ENCODE results near the gene ABCG8.

The ABCG8 gene

DNA sequence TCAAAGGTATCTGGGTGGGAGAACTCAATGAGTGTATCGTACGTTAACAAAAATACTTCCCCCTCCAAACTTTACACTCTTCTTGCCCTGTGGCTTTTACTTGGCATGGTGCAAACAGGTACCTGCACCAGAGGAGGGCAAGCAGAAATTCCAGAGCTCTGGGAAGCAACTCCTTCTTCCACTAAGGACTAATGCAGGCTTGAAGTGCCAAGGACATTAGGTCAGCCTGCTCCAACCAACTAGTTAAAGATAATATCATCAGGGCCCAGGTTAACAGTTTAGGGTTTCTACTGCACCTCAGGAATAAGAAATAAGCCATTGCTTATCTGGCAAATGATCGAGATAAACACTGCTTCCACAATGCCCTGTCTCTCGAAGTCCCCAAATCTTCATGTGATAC, 86.7 kb downstream of the ABCG8 start:
- Histone ChIP-seq H3K36me3 (ENCODE audit: insufficient read depth, low read length) (peaks cover 91% of the 10 kb centered on the region), H2AFZ (ENCODE audit: low read depth, low read length) (no peak overlapping the region), H4K20me1 (ENCODE audit: insufficient read depth, low read length) (no peaks in the 10 kb centered on the region), H3K79me2 (ENCODE audit: insufficient read depth, low read length) (no peaks in the 10 kb centered on the region), H3K4me1 (ENCODE audit: insufficient read depth, low read length) (no peaks in the 10 kb centered on the region), H3K27me3 (ENCODE audit: insufficient read depth, low read length, poor library complexity) (no peaks in the 10 kb centered on the region), H3K4me2 (ENCODE audit: insufficient read depth, low read length) (no peak overlapping the region), H3K9ac (ENCODE audit: low read depth, low read length) (no peak overlapping the region), H3K27ac (ENCODE audit: low read length) (no peak overlapping the region), H3K9me3 (ENCODE audit: insufficient read depth, low read length, severe bottlenecking) (no peaks in the 10 kb centered on the region), H3K4me3 (ENCODE audit: low read depth in 1 of 2, low read length in 2 of 2) (no peak overlapping the region)
- ATAC-seq (ENCODE audit: insufficient read depth, low read depth), result no peak
- TF ChIP-seq EZH2 (IDR thresholded peaks at IDR 0.05; ENCODE audit: borderline replicate concordance, low read depth, low read length, severe bottlenecking) (no peak), CTCF (IDR thresholded peaks at IDR 0.05; ENCODE audit: borderline replicate concordance, extremely low read depth, low read length, poor library complexity, severe bottlenecking) (no peak)
- DNase-seq, result no peak

DNA sequence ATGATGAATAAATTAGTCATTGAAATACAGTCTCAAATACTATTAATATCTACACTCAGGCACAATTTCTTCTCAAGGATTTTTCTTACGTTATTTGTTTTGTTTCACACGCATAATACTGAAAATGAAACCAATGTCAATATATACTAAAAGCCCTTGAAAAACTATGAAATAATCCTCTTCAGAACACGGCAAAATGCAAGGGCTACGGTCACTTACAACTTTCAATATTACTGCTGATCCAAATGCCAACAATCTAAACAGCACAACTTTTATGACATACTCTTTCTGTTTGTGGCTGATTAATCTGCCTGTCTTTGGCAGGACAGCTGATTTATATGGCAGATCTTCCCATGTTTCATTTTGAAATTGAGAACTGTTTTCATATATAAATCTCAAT, 88.7 kb downstream of the ABCG8 start:
- peaks cover 88% of the 10 kb centered on the region for H3K36me3 ChIP-seq (ENCODE audit: insufficient read depth, low read length)
- DNase-seq, result no peak
- no peaks in the 10 kb centered on the region for H3K9me3 ChIP-seq (ENCODE audit: insufficient read depth, low read length, severe bottlenecking)
- no peak overlapping the region for H3K27ac ChIP-seq (ENCODE audit: low read length)
- H4K20me1 ChIP-seq (ENCODE audit: insufficient read depth, low read length), result no peaks in the 10 kb centered on the region
- no peak overlapping the region for H3K4me3 ChIP-seq (ENCODE audit: low read depth in 1 of 2, low read length in 2 of 2)
- H3K9ac ChIP-seq (ENCODE audit: low read depth, low read length), result no peak overlapping the region
- no peaks in the 10 kb centered on the region for H3K4me1 ChIP-seq (ENCODE audit: insufficient read depth, low read length)
- H3K27me3 ChIP-seq (ENCODE audit: insufficient read depth, low read length, poor library complexity), result no peaks in the 10 kb centered on the region
- ATAC-seq (ENCODE audit: insufficient read depth, low read depth), result no peak
- no peaks in the 10 kb centered on the region for H3K79me2 ChIP-seq (ENCODE audit: insufficient read depth, low read length)
- no peak overlapping the region for H2AFZ ChIP-seq (ENCODE audit: low read depth, low read length)
- no peak overlapping the region for H3K4me2 ChIP-seq (ENCODE audit: insufficient read depth, low read length)
- TF ChIP-seq CTCF (IDR thresholded peaks at IDR 0.05; ENCODE audit: borderline replicate concordance, extremely low read depth, low read length, poor library complexity, severe bottlenecking), result no peak
- TF ChIP-seq EZH2 (IDR thresholded peaks at IDR 0.05; ENCODE audit: borderline replicate concordance, low read depth, low read length, severe bottlenecking), result no peak

GRCh38 chr2:43931293-43931692, 92.5 kb downstream of the ABCG8 start:
- no peaks in the 10 kb centered on the region for H3K79me2 ChIP-seq (ENCODE audit: insufficient read depth, low read length)
- no peak for TF ChIP-seq CTCF (IDR thresholded peaks at IDR 0.05; ENCODE audit: borderline replicate concordance, extremely low read depth, low read length, poor library complexity, severe bottlenecking)
- TF ChIP-seq EZH2 (IDR thresholded peaks at IDR 0.05; ENCODE audit: borderline replicate concordance, low read depth, low read length, severe bottlenecking), result no peak
- H3K4me3 ChIP-seq (ENCODE audit: low read depth in 1 of 2, low read length in 2 of 2), result no peak overlapping the region
- H3K4me2 ChIP-seq (ENCODE audit: insufficient read depth, low read length), result no peak overlapping the region
- no peaks in the 10 kb centered on the region for H3K9me3 ChIP-seq (ENCODE audit: insufficient read depth, low read length, severe bottlenecking)
- no peak overlapping the region for H3K27ac ChIP-seq (ENCODE audit: low read length)
- H2AFZ ChIP-seq (ENCODE audit: low read depth, low read length), result no peak overlapping the region
- H3K36me3 ChIP-seq (ENCODE audit: insufficient read depth, low read length), result peaks cover 81% of the 10 kb centered on the region
- ATAC-seq (ENCODE audit: insufficient read depth, low read depth), result no peak
- no peak for DNase-seq
- no peaks in the 10 kb centered on the region for H3K4me1 ChIP-seq (ENCODE audit: insufficient read depth, low read length)
- no peak overlapping the region for H3K9ac ChIP-seq (ENCODE audit: low read depth, low read length)
- H4K20me1 ChIP-seq (ENCODE audit: insufficient read depth, low read length), result no peaks in the 10 kb centered on the region
- no peaks in the 10 kb centered on the region for H3K27me3 ChIP-seq (ENCODE audit: insufficient read depth, low read length, poor library complexity)

Data from DND-41 (cell line).